NCI-H1694 treated with DMSO at 0.1 percent for 48 hours (cell line): ENCODE results near the gene NUP214.
"Not testable (repeated sequence)": the region's sequence is repeated elsewhere in the genome, so short reads cannot be mapped to it uniquely, and the experiment has no call there.

Experiments
- DNase-seq: peaks from one replicate; lab custom pipeline; 2025; lab: John Stamatoyannopoulos, UW

Gene NUP214

DNA sequence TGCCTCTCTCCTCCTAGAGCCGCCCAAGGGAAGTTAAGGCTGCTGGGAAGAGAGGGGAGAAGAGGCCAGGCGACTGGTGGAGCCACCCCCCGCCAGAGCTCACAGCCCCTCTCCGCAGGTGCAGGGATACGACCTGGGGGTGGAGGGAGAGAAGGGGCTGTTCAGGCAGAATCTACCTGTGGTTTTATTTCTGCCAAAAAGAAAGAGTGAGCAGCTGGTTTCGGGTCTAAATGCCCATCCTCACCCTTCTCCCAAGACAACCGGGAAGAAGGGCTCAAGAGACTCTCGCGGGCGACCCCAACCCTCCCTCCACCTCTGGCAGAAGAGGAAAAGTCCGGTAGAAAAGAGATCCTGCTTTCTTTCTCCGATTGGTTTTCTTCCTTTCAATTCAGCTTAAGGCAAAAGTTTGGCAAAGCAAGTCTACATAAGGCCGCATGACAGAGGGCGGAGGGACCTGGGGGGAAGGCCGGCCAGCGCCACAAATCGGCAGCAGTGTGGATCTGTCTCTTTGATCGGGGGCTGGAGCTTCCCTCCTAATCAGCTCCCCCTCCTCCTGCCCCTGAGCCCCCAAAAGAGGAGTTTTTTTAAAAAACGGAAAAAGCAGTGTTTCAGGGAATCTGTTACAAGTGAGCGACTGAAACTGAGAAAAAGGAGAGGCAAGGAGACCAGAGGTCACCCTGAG lies 134.7 kb downstream of the NUP214 start:
- DNase-seq: no peak

DNA sequence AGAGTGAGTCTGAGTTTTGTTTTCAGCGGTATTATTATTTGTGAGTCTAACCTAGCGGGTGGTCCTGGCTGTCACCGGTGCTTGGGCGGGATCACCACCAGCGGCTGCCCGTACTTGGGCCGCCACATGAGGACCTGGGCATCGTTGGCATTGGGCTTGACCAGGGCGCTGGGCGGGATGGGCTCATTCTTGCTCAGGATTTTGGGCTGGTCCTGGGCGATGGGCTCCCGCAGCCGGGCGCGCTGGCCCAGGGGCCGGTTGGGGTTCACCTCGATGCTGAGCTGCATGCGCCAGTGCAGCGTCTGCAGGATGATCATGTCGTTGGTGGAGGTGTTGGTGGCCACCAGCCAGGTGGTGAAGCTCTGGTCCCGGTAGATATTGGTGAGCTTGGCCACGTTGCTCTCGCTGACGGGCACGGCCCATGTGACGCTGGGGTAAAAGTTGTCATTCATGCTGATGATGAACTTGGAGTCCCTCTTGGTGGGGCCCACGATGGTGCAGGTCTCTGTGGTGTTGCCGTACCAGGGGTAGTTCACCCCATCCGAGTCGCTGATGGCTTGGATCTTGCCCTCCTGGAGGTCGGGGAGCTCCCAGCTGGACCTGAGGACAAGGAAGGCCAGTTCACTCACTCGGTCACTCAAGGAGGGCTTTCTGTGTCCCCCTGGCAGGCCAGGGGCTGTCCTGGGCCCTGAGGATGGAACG lies 135.5 kb downstream of the NUP214 start:
- DNase-seq: no peak

- DNase-seq: no peak
These were observed 137.1 kb downstream of the NUP214 start for GRCh38 chr9:131262327-131263032.

- not testable (repeated sequence) for DNase-seq
These were observed 137.6 kb downstream of the NUP214 start for GRCh38 chr9:131263033-131263343.

DNA sequence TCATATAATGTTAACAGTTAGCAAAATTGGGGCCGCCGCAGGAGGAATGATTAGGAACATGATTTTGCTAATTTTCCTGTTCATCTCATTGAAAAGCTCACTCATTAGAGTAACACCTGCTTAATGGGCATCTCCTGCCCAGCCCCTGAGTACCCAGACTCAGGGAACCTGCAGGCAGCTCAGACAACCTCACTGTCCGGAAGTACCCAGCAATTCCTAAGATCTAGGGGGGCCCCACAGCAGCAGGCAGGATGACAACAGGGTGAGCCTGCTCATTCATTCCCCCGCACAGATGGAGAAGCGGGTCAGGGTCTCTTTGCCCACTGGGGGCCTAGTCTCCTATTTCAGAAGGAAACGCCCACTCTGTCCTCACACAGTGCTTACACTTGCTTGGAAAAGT lies 138.3 kb downstream of the NUP214 start:
- no peak for DNase-seq

GRCh38 chr9:131264231-131264630 lies 138.8 kb downstream of the NUP214 start:
- DNase-seq: no peak

DNA sequence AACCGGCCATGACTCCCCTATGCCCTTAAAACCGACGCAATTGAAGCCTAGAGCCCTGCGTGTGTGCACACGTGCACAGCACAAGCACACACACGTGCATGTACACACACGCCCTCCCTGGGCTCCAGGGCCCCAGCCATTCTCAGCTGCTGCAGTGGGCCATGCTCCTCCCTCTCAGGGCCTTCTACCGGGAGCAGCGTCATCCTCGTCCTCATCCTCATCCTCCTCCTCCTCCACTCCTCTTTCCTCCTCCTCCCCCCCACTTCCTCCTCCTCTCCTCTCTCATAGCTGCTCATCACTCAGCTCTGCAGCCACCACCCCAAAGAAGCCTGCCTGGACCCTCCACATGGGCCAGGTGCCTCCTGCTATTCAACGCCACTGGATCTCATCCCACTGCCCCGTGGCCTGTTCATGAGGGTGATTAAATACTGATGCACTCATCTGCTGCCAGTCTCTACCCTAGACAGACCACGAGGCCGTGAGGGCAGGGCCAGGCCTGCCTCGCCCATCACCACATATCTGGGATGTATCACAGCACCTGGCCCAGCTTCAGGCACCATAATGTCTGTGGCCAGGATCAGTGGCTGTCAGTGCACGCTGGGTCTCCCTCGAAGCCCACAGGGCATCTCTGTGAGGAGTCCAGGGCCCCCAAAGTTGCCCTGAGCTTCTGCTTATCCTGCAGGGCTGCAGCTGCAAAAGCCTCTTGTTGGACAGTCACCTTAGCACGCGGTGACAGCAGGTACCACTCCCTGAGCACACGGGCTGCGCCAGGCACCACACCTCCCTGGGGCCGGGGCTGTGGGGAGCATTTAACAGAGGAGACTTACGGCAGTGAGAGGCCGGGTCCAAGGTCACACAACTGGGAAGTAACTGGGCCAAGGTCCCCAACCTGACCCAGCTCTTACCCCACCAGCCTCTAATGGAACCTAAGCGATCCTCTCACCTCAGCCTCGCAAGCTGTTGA lies 141.2 kb downstream of the NUP214 start:
- DNase-seq: no peak

GRCh38 chr9:131270171-131271015 lies 145.0 kb downstream of the NUP214 start:
- DNase-seq: no peak

GRCh38 chr9:131271016-131271273 lies 145.6 kb downstream of the NUP214 start:
- not testable (repeated sequence) for DNase-seq

DNA sequence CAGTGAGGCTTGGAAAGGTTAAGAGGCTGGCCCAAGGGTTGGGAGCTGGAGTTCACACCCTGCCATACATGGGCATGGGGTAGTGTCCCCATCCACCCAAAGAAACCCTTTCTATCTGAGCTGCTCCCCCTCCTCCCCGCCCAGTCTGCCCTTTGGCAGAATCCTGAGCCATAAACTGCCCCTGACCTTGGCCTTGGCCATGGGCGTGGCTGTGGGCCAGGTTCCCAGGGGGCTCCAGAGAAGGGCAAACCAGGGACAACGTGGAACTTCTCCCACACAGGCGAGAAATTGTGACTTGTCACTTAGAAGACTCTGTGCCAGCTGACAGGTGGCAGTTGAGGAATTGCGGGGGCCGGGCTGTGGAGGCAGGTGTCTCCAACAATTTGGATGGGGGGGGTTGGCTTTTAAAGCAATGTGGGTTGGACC lies 146.1 kb downstream of the NUP214 start:
- DNase-seq: no peak

GRCh38 chr9:131272212-131272611 lies 146.8 kb downstream of the NUP214 start:
- DNase-seq: no peak

- no peak for DNase-seq
These were observed 147.9 kb downstream of the NUP214 start for GRCh38 chr9:131273146-131273855.

GRCh38 chr9:131273856-131274673 lies 148.7 kb downstream of the NUP214 start:
- no peak for DNase-seq

DNA sequence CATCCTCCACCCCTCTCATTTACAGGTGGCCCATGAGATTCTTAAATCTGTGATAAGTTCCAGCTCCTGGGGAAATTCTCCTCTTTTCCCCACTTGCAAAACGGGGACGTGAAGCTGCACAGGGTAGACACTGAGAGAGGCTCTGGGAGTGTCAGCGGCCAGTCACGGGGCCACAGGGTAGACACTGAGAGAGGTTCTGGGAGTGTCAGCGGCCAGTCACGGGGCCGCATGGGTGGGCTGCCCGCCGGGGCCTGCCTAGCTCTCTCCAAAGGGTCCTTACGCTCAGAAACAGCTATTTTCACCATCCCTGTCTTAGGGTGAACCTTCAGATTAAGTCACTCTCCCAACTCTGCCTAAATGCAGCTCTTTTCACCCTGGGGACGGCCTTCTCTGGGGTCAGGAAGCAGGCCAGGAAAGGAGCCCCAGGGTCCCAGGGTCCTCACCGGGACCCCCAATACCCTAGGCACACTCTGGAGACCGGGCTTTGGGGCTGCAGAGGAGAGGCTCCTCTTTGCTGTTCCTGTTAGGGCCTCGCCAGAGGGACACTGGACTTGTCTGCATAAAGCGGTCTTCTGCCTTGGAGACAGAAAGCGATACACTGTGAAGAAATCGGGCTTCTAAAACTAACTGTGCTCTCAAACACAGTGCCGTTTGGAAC lies 149.4 kb downstream of the NUP214 start:
- DNase-seq: no peak

DNA sequence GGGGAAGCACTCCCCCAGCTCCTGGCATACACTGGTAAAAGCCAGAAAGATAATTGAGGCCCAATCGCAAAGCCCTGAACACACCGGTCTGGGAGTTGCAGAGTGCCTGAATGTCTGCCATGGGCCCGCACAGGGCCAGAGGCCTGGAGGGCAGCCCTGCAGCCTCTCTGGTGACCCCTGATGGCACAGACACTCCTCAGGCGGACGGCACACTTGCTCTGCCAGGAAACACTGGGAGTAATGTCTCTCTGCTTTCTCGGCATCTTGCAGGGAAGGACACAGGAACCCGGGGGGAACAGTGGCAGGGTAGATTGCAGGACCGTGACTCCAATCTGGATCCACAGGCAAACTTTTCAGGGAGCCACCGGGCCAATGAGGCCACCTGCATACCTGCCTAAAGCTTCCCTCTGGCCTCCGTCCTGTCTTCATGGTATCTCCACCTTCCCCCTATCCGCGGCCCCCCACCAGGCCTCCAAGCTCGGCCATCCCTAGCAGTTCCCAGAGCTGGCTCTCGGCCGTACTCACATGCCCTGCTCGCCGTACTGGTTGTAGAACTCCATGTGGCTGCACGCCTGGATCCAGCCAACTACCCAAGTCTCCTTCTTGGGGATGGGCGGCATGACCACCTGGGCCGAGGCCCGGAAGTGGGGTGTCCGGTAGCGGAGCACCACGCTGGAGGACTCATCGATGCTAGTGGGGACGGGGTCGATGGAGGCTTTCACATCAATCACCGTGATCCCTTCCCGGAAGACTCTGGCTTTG lies 150.1 kb downstream of the NUP214 start:
- DNase-seq: no peak

- no peak for DNase-seq
These were observed 150.9 kb downstream of the NUP214 start, which contains the start of gene FAM78A for GRCh38 chr9:131276094-131276888. Gene FAM78A (minus strand): TSS chr9:131276510. CDS start chr9:131276179, 331 bp downstream.

- DNase-seq: no peak
These were observed 151.5 kb downstream of the NUP214 start for GRCh38 chr9:131276891-131277286.
